HG03135 (cell line): Measurements from ENCODE around the gene MCCD1.

ENCODE experiments used
- ATAC-seq: cut with Tn5 transposase; IDR thresholded peaks from one replicate; pipeline ENCODE4 v1.9.1; 2021; ENCODE audit warnings: mild to moderate bottlenecking, moderate library complexity; ENCODE audit not compliant: unreplicated experiment

MCCD1 gene

GRCh38 chr6:31510007-31510406 is 18.8 kb upstream of the MCCD1 start:
- ATAC-seq: no peak

- ATAC-seq: no peak
Observed at GRCh38 chr6:31513456-31514165, 15.2 kb upstream of the MCCD1 start.

- no peak for ATAC-seq
Observed at GRCh38 chr6:31521835-31522234, 6.9 kb upstream of the MCCD1 start.

- ATAC-seq: no peak
Observed at GRCh38 chr6:31525553-31525931, 3.2 kb upstream of the MCCD1 start.

GRCh38 chr6:31525932-31526591 is 2.7 kb upstream of the MCCD1 start:
- no peak for ATAC-seq

- ATAC-seq: no peak
Observed at GRCh38 chr6:31528307-31528777, 420 bp upstream of the MCCD1 start.

- no peak for ATAC-seq
Observed at GRCh38 chr6:31529329-31530150, 778 bp downstream of the MCCD1 start.

- no peak for ATAC-seq
Observed at GRCh38 chr6:31530659-31531058, 1.9 kb downstream of the MCCD1 start.

GRCh38 chr6:31531162-31531561 is 2.4 kb downstream of the MCCD1 start:
- ATAC-seq: no peak

GRCh38 chr6:31531771-31532643 is 3.2 kb downstream of the MCCD1 start:
- no peak for ATAC-seq

- no peak for ATAC-seq
Observed at GRCh38 chr6:31532644-31533454, 4.1 kb downstream of the MCCD1 start.

- ATAC-seq: no peak
Observed at GRCh38 chr6:31533455-31533841, 4.7 kb downstream of the MCCD1 start.

- no peak for ATAC-seq
Observed at GRCh38 chr6:31534011-31534410, 5.2 kb downstream of the MCCD1 start.

- ATAC-seq: no peak
Observed at GRCh38 chr6:31534521-31535040, 5.8 kb downstream of the MCCD1 start.

- ATAC-seq: no peak
Observed at GRCh38 chr6:31535538-31536324, 7.0 kb downstream of the MCCD1 start.

GRCh38 chr6:31538805-31539400 is 10.1 kb downstream of the MCCD1 start:
- ATAC-seq: no peak

GRCh38 chr6:31540640-31541039 is 11.9 kb downstream of the MCCD1 start:
- ATAC-seq: no peak

- ATAC-seq: no peak
Observed at GRCh38 chr6:31541059-31541657, 12.4 kb downstream of the MCCD1 start.
